NCI-H82 treated with DMSO at 0.1 percent for 48 hours (cell line): ENCODE data around the gene OXNAD1.

Experiments
- DNase-seq: peaks from one replicate; lab custom pipeline; 2025; ENCODE audit not compliant: unreplicated experiment; lab: John Stamatoyannopoulos, UW

OXNAD1 gene

GRCh38 chr3:16245609-16246008, 19.4 kb upstream of the OXNAD1 start:
- DNase-seq: no peak

GRCh38 chr3:16247282-16248061, 17.5 kb upstream of the OXNAD1 start:
- DNase-seq: peak; percentile 51

GRCh38 chr3:16248556-16248955, 16.5 kb upstream of the OXNAD1 start:
- no peak for DNase-seq

GRCh38 chr3:16249336-16249735, 15.7 kb upstream of the OXNAD1 start:
- DNase-seq: peak; percentile 14

GRCh38 chr3:16249886-16250285, 15.1 kb upstream of the OXNAD1 start:
- DNase-seq: no peak

GRCh38 chr3:16251316-16252085, 13.5 kb upstream of the OXNAD1 start:
- no peak for DNase-seq

- DNase-seq: no peak
These were observed 12.6 kb upstream of the OXNAD1 start for GRCh38 chr3:16252243-16252978.

- DNase-seq: no peak
These were observed 12.0 kb upstream of the OXNAD1 start for GRCh38 chr3:16252988-16253387.

- DNase-seq: no peak
These were observed 11.4 kb upstream of the OXNAD1 start for GRCh38 chr3:16253601-16254000.

GRCh38 chr3:16254916-16255315, 10.1 kb upstream of the OXNAD1 start:
- no peak for DNase-seq

- DNase-seq: no peak
These were observed 9.7 kb upstream of the OXNAD1 start for GRCh38 chr3:16255326-16255725.

- DNase-seq: no peak
These were observed 9.3 kb upstream of the OXNAD1 start for GRCh38 chr3:16255726-16256125.

- no peak for DNase-seq
These were observed 7.7 kb upstream of the OXNAD1 start for GRCh38 chr3:16257309-16257708.

- DNase-seq: no peak
These were observed 6.8 kb upstream of the OXNAD1 start for GRCh38 chr3:16258177-16258576.

- no peak for DNase-seq
These were observed 6.1 kb upstream of the OXNAD1 start for GRCh38 chr3:16258866-16259265.

- no peak for DNase-seq
These were observed 5.0 kb upstream of the OXNAD1 start for GRCh38 chr3:16260046-16260445.

GRCh38 chr3:16262174-16262573, 2.8 kb upstream of the OXNAD1 start:
- no peak for DNase-seq

GRCh38 chr3:16264174-16264707, 771 bp upstream of the OXNAD1 start:
- no peak for DNase-seq

GRCh38 chr3:16265455-16265786, 409 bp downstream of the OXNAD1 start:
- no peak for DNase-seq

- no peak for DNase-seq
These were observed 1.7 kb downstream of the OXNAD1 start for GRCh38 chr3:16266714-16267113.

GRCh38 chr3:16270855-16271254, 5.8 kb downstream of the OXNAD1 start:
- no peak for DNase-seq

GRCh38 chr3:16272588-16272987, 7.6 kb downstream of the OXNAD1 start:
- DNase-seq: no peak
